GM19193 (cell line): ENCODE measurements around the gene SLC6A18.

ENCODE experiments used
- POLR2A ChIP-seq: IDR thresholded peaks from 4 replicates; pipeline ENCODE4 v1.6.1; 2011; ENCODE audit not compliant: insufficient read depth, insufficient read length; ENCODE audit errors: extremely low read depth

The SLC6A18 gene

GRCh38 chr5:1206521-1207412 is 18.4 kb upstream of the SLC6A18 start:
- no peak for TF ChIP-seq POLR2A

- TF ChIP-seq POLR2A, result no peak
Measured at GRCh38 chr5:1207555-1207954, 17.6 kb upstream of the SLC6A18 start.

- no peak for TF ChIP-seq POLR2A
Measured at GRCh38 chr5:1208221-1208742, 16.9 kb upstream of the SLC6A18 start.

- TF ChIP-seq POLR2A, result no peak
Measured at GRCh38 chr5:1208743-1209488, 16.3 kb upstream of the SLC6A18 start.

- no peak for TF ChIP-seq POLR2A
Measured at GRCh38 chr5:1209489-1209852, 15.7 kb upstream of the SLC6A18 start.

- TF ChIP-seq POLR2A, result no peak
Measured at GRCh38 chr5:1209896-1210776, 15.0 kb upstream of the SLC6A18 start.

GRCh38 chr5:1210832-1211251 is 14.3 kb upstream of the SLC6A18 start:
- TF ChIP-seq POLR2A, result no peak

- TF ChIP-seq POLR2A, result no peak
Measured at GRCh38 chr5:1211701-1212100, 13.5 kb upstream of the SLC6A18 start.

- no peak for TF ChIP-seq POLR2A
Measured at GRCh38 chr5:1212271-1212670, 12.9 kb upstream of the SLC6A18 start.

- TF ChIP-seq POLR2A, result no peak
Measured at GRCh38 chr5:1212881-1213280, 12.3 kb upstream of the SLC6A18 start.

- TF ChIP-seq POLR2A, result no peak
Measured at GRCh38 chr5:1213508-1214162, 11.5 kb upstream of the SLC6A18 start.

GRCh38 chr5:1214163-1214935 is 10.8 kb upstream of the SLC6A18 start:
- TF ChIP-seq POLR2A, result no peak

- no peak for TF ChIP-seq POLR2A
Measured at GRCh38 chr5:1214936-1215220, 10.3 kb upstream of the SLC6A18 start.
